LNCaP clone FGC (cell line): ENCODE results near the gene CERS2.

ENCODE experiments used
- DNase-seq: peaks from one replicate; pipeline ENCODE4 v3.0.0-alpha.2; 2011; ENCODE audit warnings: low read depth
- H3K4me3 ChIP-seq: 2 replicates; pipeline ENCODE4 v1.5.1; 2011; ENCODE audit warnings: mild to moderate bottlenecking, low read depth, low read length, control low read depth
- CTCF ChIP-seq: IDR thresholded peaks from 2 replicates; pipeline ENCODE4 v1.5.1; 2012; ENCODE audit warnings: mild to moderate bottlenecking; ENCODE audit not compliant: control insufficient read depth, insufficient read depth; ENCODE audit errors: extremely low read depth

The CERS2 gene

GRCh38 chr1:150974580-150975478, at the start of gene CERS2:
CERS2 (minus strand) TSS chr1:150974835; CDS start chr1:150969090, 5,745 bp downstream.
- peak within 1 kb of the TSS; percentile 84 for H3K4me3 ChIP-seq
- no peak for TF ChIP-seq CTCF
- DNase-seq = no peak

GRCh38 chr1:151013518-151013917, 38.9 kb upstream of the CERS2 start:
- TF ChIP-seq CTCF = no peak
- no peak for DNase-seq
- no peak overlapping the region for H3K4me3 ChIP-seq

- H3K4me3 ChIP-seq = no peak overlapping the region
- TF ChIP-seq CTCF = no peak
- DNase-seq = no peak
Measured at GRCh38 chr1:151012684-151013471, 38.2 kb upstream of the CERS2 start.

- DNase-seq = no peak
Measured at GRCh38 chr1:151011154-151011850, 36.7 kb upstream of the CERS2 start.

GRCh38 chr1:151010346-151010726, 35.7 kb upstream of the CERS2 start:
- no peak overlapping the region for H3K4me3 ChIP-seq
- DNase-seq = no peak
- TF ChIP-seq CTCF = no peak

More at GRCh38 chr1:151011154-151011850, 36.7 kb upstream of the CERS2 start:
- TF ChIP-seq CTCF = no peak
- no peak overlapping the region for H3K4me3 ChIP-seq

- TF ChIP-seq CTCF = no peak
- H3K4me3 ChIP-seq = no peak overlapping the region
- DNase-seq = no peak
Measured at GRCh38 chr1:151009674-151010345, 35.2 kb upstream of the CERS2 start.
